ENCODE measurements around the gene HOXA9. TPM values are rescaled to one million over a fixed set of nuclear protein-coding genes. Genes with fewer than 3 reads are reported as not detected.

The HOXA9 gene
- total RNA-seq, result 10.4 TPM
- long read RNA-seq, transcript HOXA9-202 (3 exons, 797 nt), result major isoform, 13 of 21 reads
- long read RNA-seq, transcript HOXA9-201 (2 exons, 2,060 nt), result minor isoform, 6 of 21 reads
- long read RNA-seq, partial matches to known transcripts, result 0 of 21 reads
- long read RNA-seq, other reads (novel, unspliced or antisense), result 1 of 21 reads

- no peak for DNase-seq (ENCODE audit: low spot score)
These were observed at the start of gene HOXA9 for GRCh38 chr7:27165089-27165995. Gene HOXA9, minus strand, starts transcription at chr7:27165537. Its CDS starts 80 bp downstream, at chr7:27165457.

- DNase-seq (ENCODE audit: low spot score), result no peak
These were observed 49.1 kb upstream of the HOXA9 start for GRCh38 chr7:27214239-27214950.

- no peak for DNase-seq (ENCODE audit: low spot score)
These were observed 48.3 kb upstream of the HOXA9 start for GRCh38 chr7:27213433-27214238.

GRCh38 chr7:27212497-27213432, 47.4 kb upstream of the HOXA9 start:
- no peak for DNase-seq (ENCODE audit: low spot score)

GRCh38 chr7:27211764-27212204, 46.4 kb upstream of the HOXA9 start:
- DNase-seq (ENCODE audit: low spot score), result no peak

GRCh38 chr7:27211084-27211446, 45.7 kb upstream of the HOXA9 start:
- no peak for DNase-seq (ENCODE audit: low spot score)

GRCh38 chr7:27210441-27211083, 45.2 kb upstream of the HOXA9 start:
- no peak for DNase-seq (ENCODE audit: low spot score)

- no peak for DNase-seq (ENCODE audit: low spot score)
These were observed 44.6 kb upstream of the HOXA9 start for GRCh38 chr7:27209933-27210440.

GRCh38 chr7:27208998-27209397, 43.7 kb upstream of the HOXA9 start:
- DNase-seq (ENCODE audit: low spot score), result no peak

GRCh38 chr7:27207348-27207985, 42.1 kb upstream of the HOXA9 start:
- DNase-seq (ENCODE audit: low spot score), result no peak

GRCh38 chr7:27205325-27206280, 40.3 kb upstream of the HOXA9 start:
- no peak for DNase-seq (ENCODE audit: low spot score)

- no peak for DNase-seq (ENCODE audit: low spot score)
These were observed 39.5 kb upstream of the HOXA9 start for GRCh38 chr7:27204851-27205322.

- no peak for DNase-seq (ENCODE audit: low spot score)
These were observed 38.7 kb upstream of the HOXA9 start for GRCh38 chr7:27203964-27204594.

GRCh38 chr7:27203365-27203953, 38.1 kb upstream of the HOXA9 start:
- DNase-seq (ENCODE audit: low spot score), result no peak

GRCh38 chr7:27202862-27203134, 37.5 kb upstream of the HOXA9 start:
- DNase-seq (ENCODE audit: low spot score), result no peak

- no peak for DNase-seq (ENCODE audit: low spot score)
These were observed 36.9 kb upstream of the HOXA9 start for GRCh38 chr7:27202018-27202861.
